ENCODE results near the gene RFFL. TPM values are rescaled to one million over a fixed set of nuclear protein-coding genes. Genes with fewer than 3 reads are reported as not detected.
"Not testable (repeated sequence)": the region's sequence is repeated elsewhere in the genome, so short reads cannot be mapped to it uniquely, and the experiment has no call there.

RFFL gene
- total RNA-seq, 2 donors from 2014 or later = 33.8 to 56.6 TPM

DNA sequence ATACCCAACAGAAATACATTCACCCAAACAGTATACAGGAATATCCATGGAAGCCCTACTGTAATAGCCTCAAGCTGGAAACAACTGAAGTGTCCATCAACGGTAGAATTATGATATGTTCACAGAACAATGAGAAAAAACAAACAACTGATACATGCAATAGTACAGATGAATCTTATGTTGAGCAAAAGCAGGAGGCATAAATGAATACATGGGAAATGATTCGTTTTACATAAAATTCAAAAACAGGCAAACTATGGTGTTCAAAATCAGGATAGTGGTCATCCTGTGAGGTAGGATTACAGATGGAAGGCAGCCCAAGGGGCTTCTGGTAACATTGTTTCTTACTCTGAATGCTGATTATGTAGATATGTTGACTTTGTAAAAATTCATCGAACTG, 25.1 kb downstream of the RFFL start:
- Histone ChIP-seq H3K36me3 (ENCODE audit: control insufficient read depth, insufficient read depth, low read length) (peaks cover 4% of the 10 kb centered on the region), H3K27ac (ENCODE audit: low read depth, low read length) (no peak overlapping the region), H3K4me3 (ENCODE audit: low read length) (no peak overlapping the region), H3K9ac (ENCODE audit: extremely low read depth, low read length, poor library complexity, severe bottlenecking) (no peak overlapping the region), H3K9me3 (ENCODE audit: control insufficient read depth, low read length) (no peaks in the 10 kb centered on the region), H3K27me3 (ENCODE audit: control insufficient read depth, insufficient read depth, low read length, poor library complexity, severe bottlenecking) (no peaks in the 10 kb centered on the region), H3K4me1 (ENCODE audit: control insufficient read depth, insufficient read depth, low read length) (no peaks in the 10 kb centered on the region)
- Mint-ChIP-seq H3K36me3 (ENCODE audit: low read depth) (peaks cover 30% of the 10 kb centered on the region), H3K27me3 (ENCODE audit: insufficient read depth) (no peaks in the 10 kb centered on the region), H3K4me1 (peaks cover 4% of the 10 kb centered on the region), H3K9me3 (peaks cover 2% of the 10 kb centered on the region), H3K27ac (no peak overlapping the region), H3K4me3 (no peak overlapping the region)
- 92 to 98% methylated on average over 1 to 2 of the region's 3 CpGs for WGBS, 2 experiments (ENCODE audit: insufficient coverage in 1 of 2, insufficient read length in 1 of 2)
- TF ChIP-seq, protein P1, sequence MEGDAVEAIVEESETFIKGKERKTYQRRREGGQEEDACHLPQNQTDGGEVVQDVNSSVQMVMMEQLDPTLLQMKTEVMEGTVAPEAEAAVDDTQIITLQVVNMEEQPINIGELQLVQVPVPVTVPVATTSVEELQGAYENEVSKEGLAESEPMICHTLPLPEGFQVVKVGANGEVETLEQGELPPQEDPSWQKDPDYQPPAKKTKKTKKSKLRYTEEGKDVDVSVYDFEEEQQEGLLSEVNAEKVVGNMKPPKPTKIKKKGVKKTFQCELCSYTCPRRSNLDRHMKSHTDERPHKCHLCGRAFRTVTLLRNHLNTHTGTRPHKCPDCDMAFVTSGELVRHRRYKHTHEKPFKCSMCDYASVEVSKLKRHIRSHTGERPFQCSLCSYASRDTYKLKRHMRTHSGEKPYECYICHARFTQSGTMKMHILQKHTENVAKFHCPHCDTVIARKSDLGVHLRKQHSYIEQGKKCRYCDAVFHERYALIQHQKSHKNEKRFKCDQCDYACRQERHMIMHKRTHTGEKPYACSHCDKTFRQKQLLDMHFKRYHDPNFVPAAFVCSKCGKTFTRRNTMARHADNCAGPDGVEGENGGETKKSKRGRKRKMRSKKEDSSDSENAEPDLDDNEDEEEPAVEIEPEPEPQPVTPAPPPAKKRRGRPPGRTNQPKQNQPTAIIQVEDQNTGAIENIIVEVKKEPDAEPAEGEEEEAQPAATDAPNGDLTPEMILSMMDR (conservative IDR thresholded peaks at IDR 0.05) = no peak
- DNase-seq = no peak

DNA sequence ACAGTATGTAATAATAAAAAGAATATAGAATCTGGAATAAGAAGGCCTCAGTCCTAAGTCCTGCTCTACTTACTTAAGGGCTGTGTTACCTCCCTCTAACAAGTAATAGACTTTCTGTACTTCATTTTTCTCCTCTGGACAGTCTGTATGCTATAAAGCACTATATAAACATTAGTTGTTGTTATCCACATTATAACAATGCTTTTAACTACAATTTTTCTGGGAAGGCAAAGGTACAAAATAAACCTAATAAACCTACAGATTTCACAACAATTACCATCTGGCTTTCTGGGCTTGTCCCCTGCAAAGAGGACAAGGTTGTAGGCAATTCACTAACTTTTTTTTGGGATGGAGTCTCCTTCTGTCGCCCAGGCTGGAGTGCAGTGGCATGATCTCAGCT, 32.7 kb downstream of the RFFL start:
- 100% methylated on average over 1 of the region's 1 CpG; no CpG with 5 or more reads in 1 of the 2 experiments for WGBS, 2 experiments (ENCODE audit: insufficient coverage in 1 of 2, insufficient read length in 1 of 2)
- Histone ChIP-seq H3K9me3 (ENCODE audit: control insufficient read depth, low read length) (no peaks in the 10 kb centered on the region), H3K36me3 (ENCODE audit: control insufficient read depth, insufficient read depth, low read length) (peaks cover 7% of the 10 kb centered on the region), H3K27ac (ENCODE audit: low read depth, low read length) (no peak overlapping the region), H3K27me3 (ENCODE audit: control insufficient read depth, insufficient read depth, low read length, poor library complexity, severe bottlenecking) (no peaks in the 10 kb centered on the region), H3K9ac (ENCODE audit: extremely low read depth, low read length, poor library complexity, severe bottlenecking) (no peak overlapping the region), H3K4me1 (ENCODE audit: control insufficient read depth, insufficient read depth, low read length) (no peaks in the 10 kb centered on the region), H3K4me3 (ENCODE audit: low read length) (no peak overlapping the region)
- DNase-seq = no peak
- H3K4me3 Mint-ChIP-seq = no peak overlapping the region
- H3K9me3 Mint-ChIP-seq = no peaks in the 10 kb centered on the region
- no peak overlapping the region for H3K27ac Mint-ChIP-seq
- H3K4me1 Mint-ChIP-seq = no peaks in the 10 kb centered on the region
- no peaks in the 10 kb centered on the region for H3K27me3 Mint-ChIP-seq (ENCODE audit: insufficient read depth)
- TF ChIP-seq, protein P1 (conservative IDR thresholded peaks at IDR 0.05) = no peak
- peaks cover 24% of the 10 kb centered on the region for H3K36me3 Mint-ChIP-seq (ENCODE audit: low read depth)

DNA sequence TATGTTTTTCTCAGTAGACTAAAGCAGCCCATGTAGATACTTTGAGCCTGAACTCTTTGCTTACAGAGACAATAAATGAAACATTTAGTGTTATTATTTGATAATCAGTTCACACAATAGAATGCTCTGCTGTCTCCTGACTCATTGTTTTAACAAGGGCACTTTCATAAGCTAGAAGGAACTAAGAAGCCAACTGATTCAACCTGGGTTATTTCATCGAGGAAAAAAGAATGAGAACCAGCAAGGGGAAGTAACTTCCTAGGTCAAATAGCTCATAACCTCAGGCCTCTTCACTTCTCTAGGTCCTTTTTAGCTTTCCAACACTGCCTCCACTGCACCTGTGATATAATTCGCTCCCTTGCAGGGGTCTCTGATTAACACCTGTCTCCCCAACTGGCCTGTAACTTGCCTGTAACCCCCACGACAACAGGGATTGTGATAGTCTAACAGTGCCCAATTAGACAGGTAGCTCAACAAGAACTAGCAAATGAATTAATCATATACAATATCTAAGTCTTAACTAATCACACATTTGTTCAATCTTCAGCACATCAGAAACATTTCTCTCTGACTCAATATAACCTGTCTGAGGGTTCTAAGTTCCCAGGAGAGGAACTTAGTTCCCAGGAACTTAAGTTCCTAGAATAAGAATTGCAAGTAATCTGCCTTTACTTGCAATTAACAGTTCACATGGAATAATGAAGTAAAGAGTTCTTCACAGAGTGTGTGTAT, 34.8 kb downstream of the RFFL start:
- H3K36me3 ChIP-seq (ENCODE audit: control insufficient read depth, insufficient read depth, low read length) = peaks cover 18% of the 10 kb centered on the region
- Mint-ChIP-seq H3K36me3 (ENCODE audit: low read depth) (peaks cover 29% of the 10 kb centered on the region), H3K9me3 (no peaks in the 10 kb centered on the region), H3K27me3 (ENCODE audit: insufficient read depth) (no peaks in the 10 kb centered on the region), H3K27ac (no peak overlapping the region), H3K4me1 (no peaks in the 10 kb centered on the region), H3K4me3 (no peak overlapping the region)
- H3K4me3 ChIP-seq (ENCODE audit: low read length) = no peak overlapping the region
- H3K27me3 ChIP-seq (ENCODE audit: control insufficient read depth, insufficient read depth, low read length, poor library complexity, severe bottlenecking) = no peaks in the 10 kb centered on the region
- no peak overlapping the region for H3K9ac ChIP-seq (ENCODE audit: extremely low read depth, low read length, poor library complexity, severe bottlenecking)
- DNase-seq = no peak
- H3K27ac ChIP-seq (ENCODE audit: low read depth, low read length) = no peak overlapping the region
- no peaks in the 10 kb centered on the region for H3K4me1 ChIP-seq (ENCODE audit: control insufficient read depth, insufficient read depth, low read length)
- no peaks in the 10 kb centered on the region for H3K9me3 ChIP-seq (ENCODE audit: control insufficient read depth, low read length)
- TF ChIP-seq, protein P1 (conservative IDR thresholded peaks at IDR 0.05) = no peak
- 89% methylated on average over 3 of the region's 3 CpGs for WGBS, 2 experiments (ENCODE audit: insufficient coverage in 1 of 2, insufficient read length in 1 of 2)

DNA sequence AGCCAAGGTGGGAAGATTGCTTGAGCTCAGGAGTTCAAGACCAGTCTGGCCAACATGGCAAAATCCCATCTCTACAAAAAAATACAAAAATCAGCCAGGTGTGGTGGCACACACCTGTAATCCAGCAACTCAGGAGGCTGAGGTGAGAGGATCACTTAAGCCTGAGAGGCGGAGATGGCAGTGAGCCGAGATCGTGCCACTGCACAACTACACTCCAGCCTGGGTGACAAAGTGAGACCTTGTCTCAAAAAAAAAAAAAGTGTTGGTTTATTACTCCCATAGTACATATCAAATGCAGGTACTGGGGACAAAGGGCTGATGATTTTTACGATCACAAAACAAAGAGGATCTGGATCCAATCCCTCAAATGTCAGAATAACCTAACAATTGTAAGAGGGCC, 35.4 kb downstream of the RFFL start:
- not testable (repeated sequence) for H3K27me3 ChIP-seq (ENCODE audit: control insufficient read depth, insufficient read depth, low read length, poor library complexity, severe bottlenecking); H3K4me1 Mint-ChIP-seq; H3K9me3 ChIP-seq (ENCODE audit: control insufficient read depth, low read length); H3K27ac Mint-ChIP-seq; H3K4me1 ChIP-seq (ENCODE audit: control insufficient read depth, insufficient read depth, low read length); H3K4me3 Mint-ChIP-seq; H3K27ac ChIP-seq (ENCODE audit: low read depth, low read length); H3K9me3 Mint-ChIP-seq; H3K4me3 ChIP-seq (ENCODE audit: low read length); H3K27me3 Mint-ChIP-seq (ENCODE audit: insufficient read depth); DNase-seq; H3K9ac ChIP-seq (ENCODE audit: extremely low read depth, low read length, poor library complexity, severe bottlenecking)
- 85 to 90% methylated on average over 2 to 4 of the region's 4 CpGs for WGBS, 2 experiments (ENCODE audit: insufficient coverage in 1 of 2, insufficient read length in 1 of 2)
- H3K36me3 ChIP-seq (ENCODE audit: control insufficient read depth, insufficient read depth, low read length) = peaks cover 18% of the 10 kb centered on the region
- H3K36me3 Mint-ChIP-seq (ENCODE audit: low read depth) = peaks cover 27% of the 10 kb centered on the region
